Measurements from ENCODE around the gene CRTC1.

GRCh38 chr19:18726846-18727245 lies 43.4 kb downstream of the CRTC1 start:
- TF ChIP-seq CTCF (conservative IDR thresholded peaks at IDR 0.05 in 1 of 2, IDR thresholded peaks at IDR 0.05 in 1 of 2; ENCODE audit: extremely low read depth in 1 of 2, insufficient read depth in 1 of 2, low read depth in 1 of 2, low read length in 2 of 2) (no peak), EZH2 (IDR thresholded peaks at IDR 0.05; ENCODE audit: borderline replicate concordance, low read length) (no peak)

Measured in mammary epithelial cell (primary cell).